A549 (cell line): ENCODE data around the gene EML1. TPM values are rescaled to one million over a fixed set of nuclear protein-coding genes. Genes with fewer than 3 reads are reported as not detected.
"Not testable (repeated sequence)": the region's sequence is repeated elsewhere in the genome, so short reads cannot be mapped to it uniquely, and the experiment has no call there.

Source experiments
- ATAC-seq, 2 experiments: fragments of 200-7000 bp in 1 of 2; fragments of >200 bp in 1 of 2; cut with Nextera tagmentation in 1 of 2; cut with Tn5 transposase in 1 of 2; 3 replicates each; pipeline versions ENCODE4 v1.8.0 to v1.9.1; 2018 to 2020; ENCODE audit warnings: mild to moderate bottlenecking in 1 of 2, moderate library complexity in 1 of 2
- CTCF ChIA-PET: fragments of 300-600 bp; sonication (Branson Sonifier 250); formaldehyde crosslinking; extraction: SDS; loops from one replicate; lab custom pipeline; 2021; ENCODE audit warnings: antibody characterized with exemption, inconsistent platforms; lab: Yijun Ruan, JAX
- POLR2A ChIA-PET: fragments of 350-600 bp; formaldehyde crosslinking; extraction: SDS; loops from one replicate; lab custom pipeline; 2021; ENCODE audit warnings: antibody characterized with exemption, inconsistent platforms; lab: Yijun Ruan, JAX
- DNase-seq, 2 experiments: peaks; one replicate each; pipeline versions ENCODE4 v3.0.0 to v3.0.0-alpha.2; 2011 to 2016; ENCODE audit warnings: low read depth in 1 of 2, low spot score in 1 of 2
- FAIRE-seq: peaks from 2 replicates; lab custom pipeline; 2011; peaks lifted over from hg19 to GRCh38; lab: Jason Lieb, UNC
- H3K27ac ChIP-seq, 2 experiments: fragments of >200 bp; sonication (Bioruptor Twin); formaldehyde crosslinking; 3 replicates each; pipeline ENCODE4 v1.5.1; 2016 to 2017
- H3K4me1 ChIP-seq: fragments of >200 bp; sonication (Bioruptor Twin); formaldehyde crosslinking; 3 replicates; pipeline ENCODE4 v1.6.1; 2016
- H3K4me2 ChIP-seq: fragments of >200 bp; sonication (Bioruptor Twin); formaldehyde crosslinking; 3 replicates; pipeline ENCODE4 v1.6.1; 2016
- H3K4me3 ChIP-seq: fragments of >200 bp; sonication (Bioruptor Twin); formaldehyde crosslinking; 3 replicates; pipeline ENCODE4 v1.5.1; 2016
- H3K9me3 ChIP-seq: fragments of >200 bp; sonication (Bioruptor Twin); formaldehyde crosslinking; 3 replicates; pipeline ENCODE4 v1.6.1; 2016
- BCL3 ChIP-seq: fragments of >200 bp; sonication (Bioruptor Twin); formaldehyde crosslinking; IDR thresholded peaks from 3 replicates; pipeline ENCODE4 v1.6.1; 2016
- EHF ChIP-seq: fragments of 250-450 bp; sonication (Bioruptor Pico); IDR thresholded peaks from 2 replicates; pipeline ENCODE4 v1.5.0; 2020; ENCODE audit warnings: mild to moderate bottlenecking
- FOSB ChIP-seq: fragments of 250-450 bp; sonication (Bioruptor Pico); IDR thresholded peaks from 2 replicates; pipeline ENCODE4 v1.5.0; 2020; ENCODE audit warnings: mild to moderate bottlenecking, moderate library complexity
- GATA3 ChIP-seq: IDR thresholded peaks from 2 replicates; pipeline ENCODE4 v1.6.1; 2012; ENCODE audit warnings: borderline replicate concordance
- HDAC2 ChIP-seq: fragments of 200-600 bp; sonication (generic); IDR thresholded peaks from 2 replicates; pipeline ENCODE4 v1.6.1; 2016
- JUN ChIP-seq, 2 experiments: fragments of >200 bp; sonication (Bioruptor Twin); formaldehyde crosslinking; IDR thresholded peaks; 2 replicates in 1 of 2; 3 replicates in 1 of 2; pipeline ENCODE4 v1.6.1; 2016 to 2017
- MAFK ChIP-seq: fragments of 450-650 bp; IDR thresholded peaks from 2 replicates; pipeline ENCODE4 v1.6.1; 2014; ENCODE audit not compliant: partially characterized antibody
- MYC ChIP-seq: IDR thresholded peaks from 2 replicates; pipeline ENCODE4 v1.6.1; 2012; ENCODE audit warnings: mild to moderate bottlenecking, inconsistent platforms, low read length, improper control_type of control experiment, borderline replicate concordance
- PBX3 ChIP-seq: IDR thresholded peaks from 2 replicates; pipeline ENCODE4 v1.6.1; 2012
- PHF8 ChIP-seq: fragments of 200-600 bp; sonication (generic); IDR thresholded peaks from 2 replicates; pipeline ENCODE4 v1.6.1; 2016; ENCODE audit warnings: low read depth, mild to moderate bottlenecking, antibody characterized with exemption, moderate library complexity, borderline replicate concordance
- RAD21 ChIP-seq, 2 experiments: fragments of >200 bp in 1 of 2; sonication (Bioruptor Twin) in 1 of 2; formaldehyde crosslinking in 1 of 2; IDR thresholded peaks in 1 of 2; conservative IDR thresholded peaks in 1 of 2; 2 replicates in 1 of 2; 3 replicates in 1 of 2; pipeline ENCODE4 v1.6.1; 2012 to 2018; ENCODE audit warnings: inconsistent platforms in 1 of 2
- REST ChIP-seq: fragments of 200-600 bp; sonication (generic); IDR thresholded peaks from 2 replicates; pipeline ENCODE4 v1.6.1; 2016; ENCODE audit warnings: antibody characterized with exemption, mild to moderate bottlenecking, moderate library complexity
- TP53 ChIP-seq: fragments of 250-450 bp; sonication (Bioruptor Pico); IDR thresholded peaks from 2 replicates; pipeline ENCODE4 v1.5.0; 2021; ENCODE audit warnings: mild to moderate bottlenecking, moderate library complexity
- USF2 ChIP-seq: fragments of 450-650 bp; IDR thresholded peaks from 2 replicates; pipeline ENCODE4 v1.6.1; 2014; ENCODE audit warnings: antibody characterized with exemption
- ZC3H11A ChIP-seq: fragments of 450-650 bp; IDR thresholded peaks from 2 replicates; pipeline ENCODE4 v1.6.1; 2014; ENCODE audit warnings: antibody characterized with exemption, mild to moderate bottlenecking
- ZFP36 ChIP-seq: fragments of 450-650 bp; IDR thresholded peaks from 2 replicates; pipeline ENCODE4 v1.6.1; 2014; ENCODE audit warnings: borderline replicate concordance; ENCODE audit not compliant: partially characterized antibody
- ZSCAN20 ChIP-seq: fragments of 250-450 bp; sonication (Bioruptor Pico); IDR thresholded peaks from 2 replicates; pipeline ENCODE4 v1.8.0; 2022; ENCODE audit warnings: mild to moderate bottlenecking, moderate library complexity
- WGBS: methylation state at CpG from one replicate; pipeline ENCODE4 v1.1.6; 2017; ENCODE audit errors: missing lambda C conversion rate; 5-methylcytosine and 5-hydroxymethylcytosine counted together
- polyA plus RNA-seq, 4 experiments: library from polyadenylated mRNA; depleted of rRNA in 3 of 4; stranded (reverse); fragments of >200 nt; fragmentation: RNase III in 1 of 4; extraction: RNeasy Plus Mini Kit Qiagen cat#74134 plus additional on column Dnase treatment in 1 of 4; gene quantifications; 2 replicates in 3 of 4; 3 replicates in 1 of 4; pipeline ENCODE4 v1.2.3, GENCODE V29; 2011 to 2017

The EML1 gene
- polyA plus RNA-seq, 2 of the 4 experiments (the other 2 are of a cell fraction) = 29.7 to 30.8 TPM

GRCh38 chr14:99759546-99759925, 33.7 kb upstream of the EML1 start (continued):
- TF ChIP-seq PBX3 (no peak), ZFP36 (no peak), PHF8 (no peak), MYC (no peak), ZSCAN20 (CRISPR knock-in tag) (no peak), GATA3 (no peak), MAFK (no peak), EHF (no peak), ZC3H11A (no peak)

- DNase-seq (no peak), FAIRE-seq (no peak), ATAC-seq (no peak)
- no peak overlapping the region for H3K4me2 ChIP-seq
- ChIA-PET POLR2A (no interaction called here), CTCF (interaction anchor here (0.7 to 20.7 kb wide), 4 partner anchors 8 to 115 kb away, joined by 3 to 263 read pairs (median 4); no protein-coding TSS in a partner anchor)
- TF ChIP-seq HDAC2 = no peak
- TF ChIP-seq RAD21 (conservative IDR thresholded peaks at IDR 0.05 in 1 of 2, IDR thresholded peaks at IDR 0.05 in 1 of 2) = no peak
- TF ChIP-seq JUN (IDR thresholded peaks at IDR 0.05) = no peak
- TF ChIP-seq TP53 (CRISPR knock-in tag) = no peak
- TF ChIP-seq FOSB (CRISPR knock-in tag) = no peak
- no peak for TF ChIP-seq BCL3
- TF ChIP-seq USF2 = no peak
- no peak for TF ChIP-seq REST
- H3K4me3 ChIP-seq = no peak overlapping the region
- H3K9me3 ChIP-seq = no peaks in the 10 kb centered on the region
- peak overlapping the region in 1 of 2 experiments; percentile 27; a peak in 2 of 6 replicates for H3K27ac ChIP-seq
- 70% methylated on average over 5 of the region's 5 CpGs for WGBS
- peaks cover 39% of the 10 kb centered on the region for H3K4me1 ChIP-seq
Observed at GRCh38 chr14:99760817-99761216, 32.4 kb upstream of the EML1 start.

GRCh38 chr14:99762911-99763310, 30.3 kb upstream of the EML1 start:
- peaks cover 18% of the 10 kb centered on the region for H3K4me1 ChIP-seq
- POLR2A ChIA-PET, DNase-seq, ATAC-seq, H3K27ac ChIP-seq, H3K4me2 ChIP-seq, H3K4me3 ChIP-seq, FAIRE-seq, H3K9me3 ChIP-seq: not testable (repeated sequence)
- 76% methylated on average over 4 of the region's 4 CpGs for WGBS
- CTCF ChIA-PET = interaction anchor here (1.0 to 20.7 kb wide), 2 partner anchors 11 to 29 kb away, joined by 4 to 263 read pairs; no protein-coding TSS in a partner anchor
